Measurements from ENCODE around the gene MNDA.

DNA sequence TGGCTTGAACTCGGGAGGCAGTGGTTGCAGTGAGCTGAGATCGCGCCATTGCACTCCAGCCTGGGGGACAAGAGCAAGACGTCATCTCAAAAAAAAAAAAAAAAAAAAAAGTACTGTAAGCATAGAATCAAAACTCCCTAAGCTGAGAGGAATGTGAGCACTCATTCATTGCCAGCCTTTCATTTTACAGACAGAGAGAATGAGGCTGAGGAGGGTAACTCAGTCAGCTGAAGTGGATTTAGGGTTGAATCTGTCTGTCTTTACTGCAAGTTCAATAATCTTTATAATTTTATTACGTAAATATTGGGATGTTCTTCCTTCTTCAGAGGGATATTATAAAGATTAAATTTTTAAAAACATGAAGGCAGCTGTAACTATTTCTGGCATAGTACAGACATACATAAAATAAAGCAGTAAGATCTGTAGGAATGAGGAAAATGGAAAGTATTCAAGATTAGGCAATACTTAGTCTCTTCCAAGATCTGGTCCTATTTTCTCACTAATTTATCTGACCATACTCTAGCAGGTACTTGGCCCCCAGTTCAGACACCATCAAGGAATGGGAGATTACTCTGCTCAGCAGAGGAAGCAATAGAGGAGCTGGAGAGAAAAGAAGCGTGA is 24.1 kb upstream of the MNDA start:
- TF ChIP-seq CTCF (IDR thresholded peaks at IDR 0.05; ENCODE audit: low read depth, low read length, poor library complexity, severe bottlenecking) (no peak), EZH2phosphoT487 (IDR thresholded peaks at IDR 0.05; ENCODE audit: borderline replicate concordance, low read length) (no peak)

Data from DOHH2 (cell line).